ENCODE results near the gene SATB1. TPM values are rescaled to one million over a fixed set of nuclear protein-coding genes. Genes with fewer than 3 reads are reported as not detected.

Gene SATB1
- 25.4 and 28.7 TPM in 2 replicates for total RNA-seq (2021)
- Bru-seq, nascent RNA = percentile 62 among the genes with signal in this experiment
- percentile 63 among the genes with signal in this experiment for BruChase-seq, experiment 1, labeled RNA remaining after a 2-hour chase
- percentile 62 among the genes with signal in this experiment for BruChase-seq, experiment 2, labeled RNA remaining after a 6-hour chase
- long read RNA-seq, full-length matches to known transcripts = 9 of 12 reads
- long read RNA-seq, partial matches to known transcripts = 2 of 12 reads
- long read RNA-seq, other reads (novel, unspliced or antisense) = 1 of 12 reads

DNA sequence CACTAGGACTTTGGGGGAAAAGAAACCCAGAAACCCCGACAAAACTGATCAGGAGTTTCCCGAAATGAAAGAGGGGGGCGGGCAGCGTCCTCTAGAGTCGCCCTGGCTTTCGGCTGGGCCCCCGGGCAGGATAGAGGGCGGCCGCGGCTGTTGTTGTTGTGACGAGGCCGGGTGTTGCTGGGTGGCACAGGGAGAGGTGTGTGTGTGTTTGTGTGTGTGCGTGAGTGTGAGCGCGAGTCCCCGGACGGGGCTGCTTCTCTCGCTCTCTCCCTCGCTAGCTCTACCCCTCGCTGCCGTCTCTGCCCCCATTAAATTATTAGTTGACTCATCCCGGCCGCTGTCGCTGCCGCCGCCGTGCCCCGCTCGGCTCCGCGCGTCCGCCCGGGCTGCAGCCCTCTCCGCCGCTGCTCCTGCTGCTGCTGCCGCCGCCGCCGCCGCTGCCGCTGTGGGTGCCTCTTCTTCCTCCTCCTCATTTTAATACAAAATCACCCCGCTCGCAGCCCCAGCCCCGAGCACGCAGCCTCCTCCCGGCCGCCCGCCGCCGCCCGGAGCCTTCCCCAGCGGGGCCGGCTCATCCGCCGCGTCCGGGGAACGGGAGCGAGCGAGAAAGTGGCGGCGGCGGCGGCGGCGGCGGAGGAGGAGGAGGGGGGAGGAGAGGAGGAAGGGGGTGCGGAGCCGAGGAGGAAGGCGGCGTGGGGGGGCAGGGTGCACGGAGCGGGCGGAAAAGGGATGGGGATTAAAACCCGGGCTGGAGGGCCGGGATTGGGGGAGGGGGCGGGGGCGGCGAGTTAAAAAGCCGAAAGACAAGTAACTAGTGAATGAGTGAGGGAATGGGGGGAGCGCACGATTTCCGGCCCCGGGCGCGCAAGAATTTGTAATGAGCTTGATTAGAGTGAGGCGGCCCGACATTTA lies at the start of gene SATB1:
Gene SATB1 (minus strand): TSS at position 611 of the 912 bp plus-strand sequence. CDS start 4,372 bp downstream, outside the sequence.
- no peaks in the 10 kb centered on the region for H3K36me3 ChIP-seq (ENCODE audit: low read depth)
- intact Hi-C loops (cut with micrococcal nuclease; ENCODE audit: unreplicated experiment) = loop anchor here (2.0 kb wide), 1 partner anchor 334 kb away; no protein-coding TSS in a partner anchor
- no peaks in the 10 kb centered on the region for H4K20me1 ChIP-seq (ENCODE audit: insufficient read depth)
- peak within 1 kb of the TSS; percentile 95 for H3K4me2 ChIP-seq
- DNase-seq = peak in 1 of 2 experiments; percentile 69
- ChIA-PET CTCF (interaction anchor here (0.6 kb wide), 1 partner anchor 575 kb away, joined by 6 read pairs; no protein-coding TSS in a partner anchor), POLR2A (ENCODE audit: unreplicated experiment) (interaction anchor here (0.6 to 0.7 kb wide), 2 partner anchors 18 to 686 kb away, joined by 3 to 5 read pairs; no protein-coding TSS in a partner anchor)
- H3F3A ChIP-seq (ENCODE audit: insufficient read depth, low read depth) = peaks cover 4% of the 10 kb centered on the region; the same call in 1 of the 2 replicates
- no peak for TF ChIP-seq EZH2 (IDR thresholded peaks at IDR 0.05; ENCODE audit: low read depth)
- TF ChIP-seq, protein P1, sequence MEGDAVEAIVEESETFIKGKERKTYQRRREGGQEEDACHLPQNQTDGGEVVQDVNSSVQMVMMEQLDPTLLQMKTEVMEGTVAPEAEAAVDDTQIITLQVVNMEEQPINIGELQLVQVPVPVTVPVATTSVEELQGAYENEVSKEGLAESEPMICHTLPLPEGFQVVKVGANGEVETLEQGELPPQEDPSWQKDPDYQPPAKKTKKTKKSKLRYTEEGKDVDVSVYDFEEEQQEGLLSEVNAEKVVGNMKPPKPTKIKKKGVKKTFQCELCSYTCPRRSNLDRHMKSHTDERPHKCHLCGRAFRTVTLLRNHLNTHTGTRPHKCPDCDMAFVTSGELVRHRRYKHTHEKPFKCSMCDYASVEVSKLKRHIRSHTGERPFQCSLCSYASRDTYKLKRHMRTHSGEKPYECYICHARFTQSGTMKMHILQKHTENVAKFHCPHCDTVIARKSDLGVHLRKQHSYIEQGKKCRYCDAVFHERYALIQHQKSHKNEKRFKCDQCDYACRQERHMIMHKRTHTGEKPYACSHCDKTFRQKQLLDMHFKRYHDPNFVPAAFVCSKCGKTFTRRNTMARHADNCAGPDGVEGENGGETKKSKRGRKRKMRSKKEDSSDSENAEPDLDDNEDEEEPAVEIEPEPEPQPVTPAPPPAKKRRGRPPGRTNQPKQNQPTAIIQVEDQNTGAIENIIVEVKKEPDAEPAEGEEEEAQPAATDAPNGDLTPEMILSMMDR (conservative IDR thresholded peaks at IDR 0.05) = no peak
- BruUV-seq (replicated peaks) = no TSS peak
- peak within 1 kb of the TSS; percentile 98 for H2AFZ ChIP-seq
- no peaks in the 10 kb centered on the region for H3K9me2 ChIP-seq (ENCODE audit: insufficient read depth)
- peaks cover 10% of the 10 kb centered on the region; the same call in 1 of the 2 replicates for H3K79me2 ChIP-seq (ENCODE audit: low read depth)
- peak within 1 kb of the TSS; percentile 50 for H3K27ac ChIP-seq
- peaks cover 26% of the 10 kb centered on the region for H3K4me1 ChIP-seq (replicated peaks; ENCODE audit: insufficient read depth)
- H3K4me3 ChIP-seq = peak within 1 kb of the TSS; percentile 86
- H3K27me3 ChIP-seq (ENCODE audit: insufficient read depth, low read depth) = no peaks in the 10 kb centered on the region
- no peaks in the 10 kb centered on the region for H3K9me3 ChIP-seq (ENCODE audit: insufficient read depth, low read depth)

DNA sequence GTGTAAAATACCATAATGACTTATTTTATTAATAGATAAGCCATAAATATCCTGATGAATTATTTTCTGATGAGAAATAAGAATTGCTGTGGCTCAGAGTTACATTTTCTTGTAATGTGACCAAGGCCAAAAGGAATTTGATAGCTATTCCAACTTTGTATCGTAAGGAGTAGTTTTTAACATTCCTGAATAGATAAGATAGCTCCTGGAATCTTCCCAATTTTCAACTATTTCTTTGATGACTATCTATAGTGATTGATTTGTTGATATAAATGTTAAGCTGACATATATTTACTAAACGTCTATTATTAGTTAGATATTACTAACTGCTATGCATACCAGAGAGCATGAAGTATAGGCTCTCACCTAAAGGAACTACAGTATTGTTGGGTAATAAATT lies 49.1 kb upstream of the SATB1 start:
- H3K36me3 ChIP-seq (ENCODE audit: low read depth) = no peaks in the 10 kb centered on the region
- no peaks in the 10 kb centered on the region for H4K20me1 ChIP-seq (ENCODE audit: insufficient read depth)
- no TSS peak for BruUV-seq (replicated peaks)
- H3K27me3 ChIP-seq (ENCODE audit: insufficient read depth, low read depth) = no peaks in the 10 kb centered on the region
- no peaks in the 10 kb centered on the region for H3K9me3 ChIP-seq (ENCODE audit: insufficient read depth, low read depth)
- H3F3A ChIP-seq (ENCODE audit: insufficient read depth, low read depth) = no peaks in the 10 kb centered on the region
- ChIA-PET POLR2A (ENCODE audit: unreplicated experiment) (no interaction called here), CTCF (no interaction called here)
- TF ChIP-seq EZH2 (IDR thresholded peaks at IDR 0.05; ENCODE audit: low read depth) = no peak
- TF ChIP-seq, protein P1 (conservative IDR thresholded peaks at IDR 0.05) = no peak
- no peaks in the 10 kb centered on the region for H3K4me1 ChIP-seq (replicated peaks; ENCODE audit: insufficient read depth)
- intact Hi-C loops (cut with micrococcal nuclease; ENCODE audit: unreplicated experiment) = no loop called here
- no peaks in the 10 kb centered on the region for H3K79me2 ChIP-seq (ENCODE audit: low read depth)
- H3K9me2 ChIP-seq (ENCODE audit: insufficient read depth) = peaks cover 3% of the 10 kb centered on the region; the same call in 1 of the 2 replicates
- H3K27ac ChIP-seq = no peak overlapping the region
- no peak overlapping the region for H3K4me3 ChIP-seq
- no peak for DNase-seq
- no peak overlapping the region for H2AFZ ChIP-seq
- H3K4me2 ChIP-seq = no peak overlapping the region

GRCh38 chr3:18469775-18470174 lies 44.6 kb upstream of the SATB1 start:
- ChIA-PET CTCF (no interaction called here), POLR2A (ENCODE audit: unreplicated experiment) (no interaction called here)
- intact Hi-C loops (cut with micrococcal nuclease; ENCODE audit: unreplicated experiment) = no loop called here
- no peaks in the 10 kb centered on the region for H3K27me3 ChIP-seq (ENCODE audit: insufficient read depth, low read depth)
- no peaks in the 10 kb centered on the region for H3K36me3 ChIP-seq (ENCODE audit: low read depth)
- no peak overlapping the region for H3K4me2 ChIP-seq
- H4K20me1 ChIP-seq (ENCODE audit: insufficient read depth) = no peaks in the 10 kb centered on the region
- TF ChIP-seq, protein P1 (conservative IDR thresholded peaks at IDR 0.05) = no peak
- no peak for TF ChIP-seq EZH2 (IDR thresholded peaks at IDR 0.05; ENCODE audit: low read depth)
- H3K27ac ChIP-seq = no peak overlapping the region
- H3K4me3 ChIP-seq = no peak overlapping the region
- H3K4me1 ChIP-seq (replicated peaks; ENCODE audit: insufficient read depth) = no peaks in the 10 kb centered on the region
- no peak for DNase-seq
- peaks cover 3% of the 10 kb centered on the region; the same call in 1 of the 2 replicates for H3K9me2 ChIP-seq (ENCODE audit: insufficient read depth)
- no TSS peak for BruUV-seq (replicated peaks)
- H3K79me2 ChIP-seq (ENCODE audit: low read depth) = no peaks in the 10 kb centered on the region
- H3K9me3 ChIP-seq (ENCODE audit: insufficient read depth, low read depth) = no peaks in the 10 kb centered on the region
- H2AFZ ChIP-seq = no peak overlapping the region
- H3F3A ChIP-seq (ENCODE audit: insufficient read depth, low read depth) = no peaks in the 10 kb centered on the region

Measured in PC-9 (cell line).